GM12801 (cell line): Measurements from ENCODE around the gene SNAP25.

Experiments
- CTCF ChIP-seq: IDR thresholded peaks from one replicate; pipeline ENCODE4 v1.5.1; 2011; ENCODE audit warnings: control low read depth; ENCODE audit not compliant: insufficient read length; ENCODE audit errors: extremely low read depth

The SNAP25 gene

GRCh38 chr20:10219452-10219791 lies 792 bp downstream of the SNAP25 start:
- TF ChIP-seq CTCF, result no peak

- TF ChIP-seq CTCF, result no peak
Observed at GRCh38 chr20:10219993-10220750, 1.5 kb downstream of the SNAP25 start.

GRCh38 chr20:10221021-10221420 lies 2.4 kb downstream of the SNAP25 start:
- TF ChIP-seq CTCF, result no peak

- no peak for TF ChIP-seq CTCF
Observed at GRCh38 chr20:10225439-10226060, 6.9 kb downstream of the SNAP25 start.

- no peak for TF ChIP-seq CTCF
Observed at GRCh38 chr20:10228330-10228729, 9.7 kb downstream of the SNAP25 start.

GRCh38 chr20:10231290-10231689 lies 12.7 kb downstream of the SNAP25 start:
- TF ChIP-seq CTCF, result no peak

- TF ChIP-seq CTCF, result no peak
Observed at GRCh38 chr20:10236540-10237533, 18.2 kb downstream of the SNAP25 start.
